HG03460 (cell line): ENCODE data around the gene IQSEC1.

Source experiments
- ATAC-seq: cut with Tn5 transposase; IDR thresholded peaks from one replicate; pipeline ENCODE4 v1.9.1; 2021; ENCODE audit not compliant: unreplicated experiment

The IQSEC1 gene

DNA sequence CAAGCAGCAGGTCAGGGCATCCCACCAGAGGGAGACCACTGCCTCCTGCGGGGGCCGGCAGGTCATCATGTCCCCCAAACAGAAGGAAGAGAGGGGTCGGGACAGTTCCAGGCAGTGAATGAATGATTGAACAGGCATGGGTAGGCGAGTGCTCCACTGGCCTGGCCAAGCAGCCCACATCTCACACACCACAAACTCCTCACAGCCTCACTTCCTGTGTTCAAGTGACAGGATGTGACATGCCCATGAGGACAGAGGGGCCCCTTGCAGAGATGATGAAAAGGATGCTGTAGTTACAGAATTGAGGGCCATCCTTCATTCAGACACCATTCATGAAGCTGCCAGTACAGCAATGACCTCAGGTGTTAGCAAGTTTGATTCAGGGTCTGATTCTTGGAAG lies 3.7 kb downstream of the IQSEC1 start:
- ATAC-seq: peak; percentile 53

DNA sequence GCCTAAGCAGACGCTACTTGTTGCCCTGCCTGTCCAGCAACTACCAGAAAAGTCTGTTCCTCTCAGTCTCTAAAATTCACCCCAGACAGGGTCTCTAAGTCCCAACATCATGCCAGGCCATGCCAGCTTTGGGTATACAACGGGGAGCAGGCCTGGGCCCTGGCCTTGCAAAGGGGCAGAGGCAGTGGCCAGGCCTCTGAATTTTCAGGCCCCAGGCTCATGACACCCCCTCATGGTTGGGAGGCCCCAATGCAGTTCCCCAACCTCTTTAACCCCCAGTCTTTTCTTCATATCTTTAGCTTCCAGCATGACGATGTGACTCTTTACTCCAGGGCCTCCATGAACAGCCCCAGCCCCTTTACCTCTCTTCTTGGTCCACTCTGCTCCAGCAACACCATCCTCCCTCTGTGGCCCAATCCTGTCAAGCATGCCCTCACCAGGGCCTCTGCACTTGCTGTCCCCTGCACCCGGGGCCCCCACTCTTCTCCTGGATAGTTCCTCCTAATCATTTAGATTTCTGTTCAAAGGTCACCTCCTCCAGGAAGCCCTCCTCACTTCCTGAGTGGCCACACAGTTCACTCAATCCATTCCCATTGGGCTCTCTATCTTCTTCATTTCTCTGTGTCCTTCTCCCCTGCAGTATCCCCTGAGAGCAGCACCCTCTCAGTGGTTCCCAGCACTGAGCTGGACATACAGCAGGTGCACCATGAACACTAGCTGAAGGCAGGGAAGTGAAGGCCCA lies 4.8 kb downstream of the IQSEC1 start:
- no peak for ATAC-seq

DNA sequence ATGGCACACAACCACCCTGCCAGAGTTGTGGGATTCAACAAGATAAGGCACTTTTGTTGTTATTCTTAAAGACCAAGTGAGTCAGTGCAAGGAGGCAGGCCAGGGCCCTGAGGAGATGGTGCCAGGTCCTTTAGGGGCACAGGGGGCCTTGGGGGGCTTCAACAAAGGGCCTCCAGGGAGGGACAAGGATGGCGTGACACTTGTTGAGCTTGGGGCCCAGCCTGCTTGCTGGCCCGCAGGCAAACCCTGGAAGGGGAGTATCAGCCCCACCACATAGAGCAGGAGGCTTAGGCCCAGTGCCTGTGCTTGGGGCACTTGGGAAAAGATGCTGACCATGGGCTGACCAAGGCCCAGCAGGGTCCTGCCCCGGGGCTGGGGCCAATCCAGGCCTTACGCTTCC lies 5.5 kb downstream of the IQSEC1 start:
- no peak for ATAC-seq

DNA sequence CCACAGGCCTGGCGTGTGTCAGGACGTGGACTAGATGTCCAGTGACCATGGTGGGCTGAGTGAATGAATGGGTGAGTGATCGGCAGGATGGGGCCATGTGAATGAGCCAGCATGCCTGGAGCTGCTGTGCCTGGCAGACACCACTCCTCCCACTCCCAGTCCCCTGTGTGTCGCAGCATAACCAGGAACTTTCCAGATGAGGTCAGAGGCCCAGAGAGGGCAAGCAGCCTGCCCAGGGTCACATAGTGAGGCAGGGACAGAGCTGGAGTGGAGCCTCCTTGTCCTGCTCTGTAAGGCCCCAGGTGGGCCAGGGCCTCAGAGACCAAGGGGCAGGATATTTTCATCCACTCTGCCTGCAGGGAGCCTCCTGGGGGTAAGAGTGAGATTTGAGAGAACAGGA lies 6.4 kb downstream of the IQSEC1 start:
- ATAC-seq: no peak

DNA sequence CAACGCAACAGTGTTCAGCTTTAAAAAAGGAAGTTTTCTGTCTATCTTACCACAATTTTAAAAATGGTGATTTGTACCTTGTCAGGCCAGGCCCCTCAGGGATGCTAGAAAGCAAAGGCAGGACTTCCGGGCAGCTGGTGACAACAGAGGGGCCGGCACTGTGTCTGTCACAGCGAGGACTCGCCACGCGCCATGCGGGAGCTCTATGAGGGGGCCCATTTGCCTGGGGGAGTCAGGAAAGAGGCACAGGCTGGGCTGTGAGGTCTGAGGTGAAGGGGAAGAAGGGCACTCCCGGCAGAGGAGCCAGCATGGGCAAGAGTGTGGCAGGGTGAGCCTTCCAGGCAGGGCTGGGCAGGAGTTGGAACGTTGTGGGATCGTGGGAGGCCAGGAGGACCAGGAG lies 7.0 kb downstream of the IQSEC1 start:
- no peak for ATAC-seq

DNA sequence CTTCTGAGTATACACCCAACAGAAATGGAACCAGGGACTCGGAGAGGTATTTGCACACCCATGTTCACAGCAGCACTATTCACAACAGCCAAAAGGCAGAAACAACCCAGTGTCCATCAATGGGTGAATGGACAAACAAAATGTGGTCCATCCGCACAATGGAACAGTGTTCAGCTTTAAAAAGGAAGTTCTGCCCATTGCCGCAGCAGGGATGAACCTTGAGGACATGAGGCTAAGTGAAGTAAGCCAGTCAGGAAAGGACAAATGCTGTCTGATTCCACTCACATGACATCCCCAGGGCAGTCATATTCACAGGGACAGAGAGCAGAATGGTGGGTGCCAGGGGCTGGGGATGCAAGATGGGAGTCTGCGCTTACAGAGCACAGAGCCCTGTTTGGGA lies 7.5 kb downstream of the IQSEC1 start:
- ATAC-seq: no peak

DNA sequence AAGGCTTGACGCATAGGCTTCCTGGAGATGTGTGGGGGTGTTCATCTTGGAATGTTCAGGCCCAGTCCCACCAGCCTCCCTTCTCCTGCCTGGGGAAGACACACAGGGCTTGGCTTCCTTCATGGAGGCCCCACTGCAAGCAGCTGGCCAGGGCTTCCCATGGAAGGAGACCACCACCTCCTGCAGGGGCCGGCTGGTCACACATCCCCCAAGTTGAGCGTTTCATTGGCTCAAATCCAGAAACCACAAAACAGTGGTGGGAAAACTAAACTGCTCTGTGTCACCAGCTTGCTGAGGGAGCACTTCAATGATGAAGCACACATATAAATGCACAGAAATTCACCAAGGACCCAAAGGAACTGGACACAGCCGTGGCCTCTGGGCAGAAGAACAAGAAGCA lies 8.3 kb downstream of the IQSEC1 start:
- ATAC-seq: no peak

DNA sequence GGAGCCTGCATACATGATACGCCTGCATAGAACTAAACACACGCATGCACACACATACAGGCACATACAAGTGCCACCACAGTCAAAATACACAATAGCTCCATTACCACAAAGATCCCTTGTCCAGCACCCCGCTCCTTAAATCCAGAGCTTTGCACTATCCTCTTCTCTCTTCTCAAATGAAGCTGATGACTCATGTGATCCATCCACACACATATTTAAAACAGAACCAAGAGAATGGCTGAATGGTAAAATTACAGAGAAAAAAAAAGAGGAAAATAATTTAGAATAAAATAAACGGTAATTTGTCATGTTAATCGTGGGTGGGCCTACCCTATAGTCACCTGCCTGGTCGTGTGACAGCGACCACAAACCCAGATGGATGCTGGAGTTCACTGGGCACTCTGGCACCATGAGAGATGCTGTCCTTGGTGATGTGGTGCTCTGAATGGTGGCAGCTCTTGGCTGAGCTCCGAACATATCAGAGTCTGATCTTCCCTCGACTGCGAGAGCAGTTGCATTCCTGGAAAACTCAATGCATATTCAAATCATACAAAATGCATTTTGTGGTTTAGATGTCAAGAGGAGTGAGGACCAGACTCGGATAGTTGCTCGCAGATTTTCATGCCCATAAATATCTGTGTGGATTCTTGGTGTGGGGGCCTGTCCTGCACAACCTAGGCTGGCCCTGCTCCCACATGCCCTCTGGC lies 8.9 kb downstream of the IQSEC1 start:
- no peak for ATAC-seq

DNA sequence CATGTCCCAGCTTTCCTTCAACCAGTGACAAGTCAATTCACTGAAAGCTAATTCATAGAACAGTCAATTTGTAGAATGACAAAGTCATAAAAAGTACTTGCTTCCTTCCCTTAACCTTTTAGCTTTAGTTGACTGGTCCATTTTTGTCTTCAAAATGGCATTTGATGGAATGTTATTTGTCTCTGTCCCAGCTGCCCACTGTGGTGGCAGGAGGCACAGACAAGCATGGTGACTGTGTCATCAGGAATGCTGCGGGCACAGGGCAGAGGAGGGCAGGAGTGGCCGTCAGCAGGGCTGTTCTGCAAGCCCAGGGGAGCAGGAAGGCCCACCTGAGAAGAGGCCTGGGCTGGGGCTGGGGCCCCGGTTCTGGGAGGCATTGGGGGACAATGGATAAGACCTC lies 10.0 kb downstream of the IQSEC1 start:
- ATAC-seq: no peak

DNA sequence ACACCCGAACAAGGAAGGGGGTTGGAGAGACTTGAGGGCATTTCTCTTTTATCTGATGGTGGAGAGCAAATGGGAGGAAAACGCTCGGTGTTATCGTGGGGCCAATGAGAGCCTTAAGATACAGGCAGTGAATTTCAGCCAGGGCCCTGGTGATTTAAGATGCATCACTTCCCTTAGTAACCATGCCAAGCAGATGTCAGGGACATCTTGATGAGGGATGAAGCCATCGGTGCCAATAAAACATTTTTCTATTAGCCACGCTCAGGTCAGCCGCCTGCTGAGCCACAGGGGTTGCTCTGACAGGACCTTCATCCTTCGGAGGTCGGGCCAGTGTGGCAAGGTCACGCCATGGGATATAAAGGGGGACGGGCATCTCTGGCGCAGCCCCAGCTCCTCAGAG lies 10.6 kb downstream of the IQSEC1 start:
- ATAC-seq: no peak

DNA sequence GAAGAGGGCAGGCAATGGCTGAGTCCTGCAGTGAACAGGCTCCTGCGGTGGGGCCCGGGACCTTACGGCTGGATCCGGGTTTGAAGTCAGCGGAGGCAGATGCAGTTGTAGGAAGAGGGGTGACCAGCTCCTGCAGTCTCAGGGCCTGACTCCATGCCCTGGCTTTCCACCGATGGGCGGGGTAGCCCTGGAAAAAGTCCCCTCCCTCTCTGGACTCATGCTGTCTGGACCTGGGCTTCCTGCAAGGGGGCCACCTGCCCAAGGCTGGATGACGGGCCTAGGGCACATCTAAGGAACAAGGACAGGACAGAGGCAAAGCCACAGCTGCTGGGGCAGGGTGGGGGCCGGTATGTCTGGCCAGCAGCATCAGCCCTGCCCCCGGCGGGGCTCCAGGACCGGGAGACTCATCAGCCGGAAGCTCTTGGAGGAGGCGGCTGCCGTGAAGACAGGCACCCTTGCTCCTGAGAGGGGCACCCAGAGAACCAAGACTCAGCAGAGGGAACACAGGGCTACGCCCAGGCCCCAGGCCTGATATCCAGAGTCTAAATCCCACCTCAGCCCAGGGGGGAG lies 12.8 kb downstream of the IQSEC1 start:
- ATAC-seq: no peak

DNA sequence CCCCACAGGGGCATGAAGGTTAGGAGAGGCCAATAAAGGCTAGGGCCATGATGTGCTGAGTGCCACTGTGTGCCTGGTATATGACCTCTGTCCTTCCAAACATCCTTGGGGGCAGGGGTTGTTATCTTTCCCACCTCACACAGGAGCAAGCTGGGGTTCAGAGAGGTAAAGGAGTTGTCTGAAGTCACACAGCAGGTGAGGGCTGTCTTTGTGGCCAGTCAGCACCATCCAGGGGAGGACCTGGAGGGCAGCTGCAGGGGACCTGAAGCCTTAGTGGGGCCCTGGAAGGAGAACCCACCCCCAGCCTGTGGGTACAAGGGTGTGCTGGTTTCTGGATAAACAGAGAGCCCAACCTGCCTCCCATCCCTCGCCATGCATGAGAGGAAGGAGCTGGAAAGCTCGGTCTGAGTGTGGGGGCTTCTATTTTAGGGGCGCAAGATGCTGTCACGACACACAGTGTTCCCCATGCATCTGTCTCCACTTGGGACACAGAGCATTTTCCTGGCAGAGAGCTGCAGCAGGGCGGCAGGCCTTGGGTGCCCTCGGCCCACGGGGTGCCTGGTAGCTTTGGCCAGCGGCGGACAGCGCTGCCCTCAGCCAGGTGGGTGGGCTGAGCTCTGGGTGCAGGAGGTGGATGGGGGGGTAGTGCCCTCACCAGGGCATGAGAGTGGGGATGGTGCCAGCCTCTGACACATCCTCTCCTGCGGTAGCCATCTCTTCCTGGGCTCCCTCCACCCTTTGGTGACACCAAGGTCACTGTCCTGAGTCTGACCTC lies 14.7 kb downstream of the IQSEC1 start:
- no peak for ATAC-seq

DNA sequence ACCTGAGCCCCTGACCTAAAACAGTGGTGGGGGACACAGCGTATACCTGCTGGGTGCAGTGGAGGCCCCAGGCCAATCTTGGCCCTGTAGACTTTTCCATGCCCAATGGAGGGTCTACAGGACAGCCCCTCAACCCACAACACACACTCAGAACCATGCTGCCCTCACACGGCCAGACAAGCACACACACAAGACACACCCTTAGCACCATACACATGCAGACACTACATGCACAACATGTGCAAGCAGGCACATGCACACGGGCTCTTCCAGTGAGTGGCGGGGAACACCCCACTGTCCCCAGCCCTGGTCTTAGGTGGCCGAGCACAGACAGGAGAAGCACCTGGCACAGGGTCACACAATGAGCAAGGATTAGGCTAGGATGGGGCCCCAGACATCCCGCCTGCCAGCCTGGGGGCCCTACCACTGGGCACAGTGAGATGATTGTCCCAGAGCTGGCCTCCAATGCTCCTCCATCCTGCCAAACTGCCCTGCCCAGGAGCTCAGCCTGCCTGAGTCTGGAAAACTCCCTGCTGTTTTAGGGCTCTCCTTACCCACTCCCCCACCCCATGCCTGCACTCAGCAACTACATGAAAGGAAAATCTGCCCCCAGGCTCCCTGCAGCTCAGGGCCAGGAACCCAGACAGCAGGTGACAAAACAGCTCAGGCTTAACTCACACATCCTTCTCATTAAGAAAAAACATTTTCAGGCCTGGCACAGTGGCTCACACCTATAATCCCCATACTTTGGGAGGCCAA lies 15.8 kb downstream of the IQSEC1 start:
- ATAC-seq: no peak

DNA sequence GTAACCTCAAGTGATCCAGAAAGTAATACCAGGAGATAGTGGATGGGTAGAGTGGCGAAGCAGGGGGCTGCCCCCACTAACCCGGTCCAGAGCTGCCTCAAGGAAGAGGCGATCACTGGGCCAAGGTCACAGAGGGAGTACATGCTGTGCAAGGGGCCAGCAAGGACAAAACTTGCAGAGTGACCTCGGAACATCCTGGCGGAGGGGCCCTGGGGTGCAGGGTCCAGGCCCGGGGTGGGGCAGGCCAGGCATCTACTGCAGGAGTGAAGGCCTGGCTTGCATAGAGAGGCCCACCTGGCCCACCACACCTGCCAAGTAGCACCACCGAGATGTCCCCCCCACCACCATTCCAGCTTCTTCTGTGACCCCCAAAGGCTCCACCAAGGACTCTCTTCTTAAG lies 17.6 kb downstream of the IQSEC1 start:
- no peak for ATAC-seq

DNA sequence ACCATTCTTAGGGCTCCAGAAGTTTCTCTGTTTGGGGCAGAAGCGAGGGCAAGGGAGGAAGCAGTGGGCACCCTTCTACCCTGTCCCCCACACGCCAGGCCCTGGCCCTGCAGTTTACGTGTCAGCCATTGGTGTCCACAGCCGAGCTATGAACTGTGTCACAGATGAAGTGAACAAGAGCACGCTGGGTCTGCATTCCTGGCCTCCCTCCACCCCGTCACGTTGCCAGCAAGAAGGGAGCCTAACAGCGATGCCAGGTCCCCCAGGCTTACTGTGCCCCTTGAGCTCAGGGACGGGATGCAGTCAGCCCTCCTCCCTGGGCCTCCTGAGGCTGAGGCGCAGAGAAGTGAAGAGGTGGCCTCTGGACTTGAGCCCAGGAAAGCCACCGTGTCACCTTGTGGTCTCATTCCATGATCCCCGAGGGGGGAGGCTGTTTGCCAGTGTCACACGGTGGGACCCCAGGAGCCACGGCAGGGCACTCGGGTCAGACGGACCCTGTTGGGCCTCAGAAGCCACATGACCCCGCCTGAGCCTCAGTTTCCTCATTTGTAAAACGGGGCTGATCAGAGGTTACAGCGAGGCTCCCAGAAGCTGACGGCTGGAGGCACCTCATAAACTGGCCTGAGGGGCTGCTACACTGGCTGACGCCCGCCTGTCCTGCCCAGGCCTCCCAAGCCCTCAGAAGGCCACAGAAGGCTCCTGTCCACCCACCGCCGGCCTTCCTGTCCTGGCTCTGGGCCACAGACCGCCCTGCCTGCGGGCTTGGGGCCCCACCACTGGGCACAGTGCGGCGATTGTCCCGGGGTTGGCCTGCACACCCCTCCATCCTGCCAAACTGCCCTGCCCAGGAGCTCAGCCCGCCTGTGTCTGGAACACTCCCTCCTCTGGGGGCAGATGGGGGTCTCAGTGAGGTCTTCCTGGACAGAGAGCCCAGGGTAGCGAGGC lies 18.6 kb downstream of the IQSEC1 start:
- no peak for ATAC-seq

DNA sequence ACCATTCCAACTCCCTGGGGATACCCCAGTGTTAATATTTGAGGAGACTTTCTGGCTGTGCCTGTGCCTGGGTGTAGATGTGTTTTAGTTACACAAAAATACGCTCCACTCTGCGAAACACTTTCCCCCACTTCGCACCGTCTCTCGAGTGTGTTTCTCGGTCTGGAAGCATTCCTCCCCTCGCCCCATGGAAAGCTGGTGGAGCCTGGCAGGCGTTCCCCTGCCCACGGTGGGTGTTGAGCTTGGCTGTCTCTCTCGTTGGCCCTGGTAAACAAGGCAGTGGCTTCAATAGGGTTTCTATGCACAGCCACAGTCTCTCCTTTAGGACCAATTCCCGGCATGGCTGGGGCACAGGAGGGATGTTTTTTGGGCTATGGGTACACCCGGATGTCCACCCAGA lies 19.3 kb downstream of the IQSEC1 start:
- no peak for ATAC-seq

DNA sequence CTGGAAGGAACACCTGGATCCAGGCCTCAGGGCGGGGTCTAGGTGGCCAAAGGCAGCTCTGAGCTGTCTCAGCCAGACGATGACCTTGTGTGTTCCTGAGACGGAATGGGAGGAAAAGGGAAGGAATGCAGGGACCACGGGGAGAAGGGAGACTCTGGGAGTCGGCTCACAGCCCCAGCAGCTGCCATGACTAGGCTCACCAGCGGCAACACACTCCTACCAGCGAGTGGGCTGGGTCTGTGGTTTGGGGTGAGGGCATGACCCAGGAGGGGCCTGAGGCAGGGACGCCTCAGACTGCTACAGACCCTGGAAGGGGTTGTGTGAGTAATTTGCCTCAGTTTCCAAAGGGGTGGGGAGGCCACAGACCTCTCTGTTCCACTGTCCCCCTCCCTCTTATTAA lies 19.8 kb downstream of the IQSEC1 start:
- ATAC-seq: no peak

DNA sequence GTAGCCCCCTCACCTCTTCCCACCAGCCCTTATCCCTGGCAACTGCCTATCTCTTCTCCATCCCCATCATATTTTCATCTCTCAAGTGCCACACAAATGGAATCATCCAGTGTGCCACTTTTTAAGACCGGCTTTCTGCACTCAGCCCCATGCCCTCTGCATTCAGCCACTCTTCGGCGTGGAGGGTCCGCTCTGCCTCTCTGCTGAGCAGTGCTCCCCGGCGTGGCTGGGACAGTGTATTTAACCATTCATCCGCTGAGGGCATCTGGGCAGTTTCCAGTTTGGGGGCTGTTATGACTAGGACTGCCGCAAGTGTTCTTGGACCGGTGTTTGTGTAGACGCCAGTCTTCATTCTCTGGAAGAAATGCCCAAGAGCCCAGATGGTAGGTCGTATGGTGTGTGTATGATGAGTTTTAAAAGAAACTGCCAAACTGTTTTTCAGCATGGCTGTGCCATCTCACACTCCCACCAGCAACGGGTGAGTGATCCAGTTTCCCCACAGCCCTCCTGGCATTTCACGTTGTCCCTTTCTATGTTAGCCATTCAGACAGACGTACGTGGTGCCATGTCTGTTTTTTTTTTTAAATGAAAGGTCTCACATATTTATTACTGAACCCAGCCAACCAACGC lies 20.9 kb downstream of the IQSEC1 start:
- no peak for ATAC-seq

DNA sequence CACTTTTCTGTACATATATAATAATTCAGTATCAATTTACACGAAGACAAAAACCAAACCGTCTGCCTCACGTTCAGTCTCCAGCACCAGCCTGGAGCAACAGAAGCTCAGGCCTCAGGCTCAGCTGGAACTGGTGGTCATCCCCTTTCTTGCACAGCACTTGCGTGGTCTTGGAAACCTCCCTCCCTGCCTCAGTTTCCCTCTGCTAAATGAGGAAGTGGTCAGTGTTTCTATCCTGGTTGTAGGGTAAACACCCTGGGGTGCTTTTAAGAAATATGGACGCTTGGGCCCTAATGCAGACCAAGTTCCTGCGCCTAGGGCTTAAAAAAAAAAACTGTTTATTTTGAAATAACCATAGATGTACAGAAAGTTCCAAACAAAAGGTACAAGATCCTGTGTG lies 21.6 kb downstream of the IQSEC1 start:
- no peak for ATAC-seq
